Peyer's patch (tissue), 4 donors: ENCODE results near the gene CACNA2D1. TPM values are rescaled to one million over a fixed set of nuclear protein-coding genes. Genes with fewer than 3 reads are reported as not detected.

ENCODE experiments used
- DNase-seq, 3 donors: peaks; one replicate each; pipeline ENCODE4 v3.0.0-alpha.2; 2017 to 2019
- H3K27ac ChIP-seq, 4 donors: fragments of 200-600 bp; sonication (generic); one replicate each; pipeline ENCODE4 v1.5.1; 2016 to 2019
- H3K27me3 ChIP-seq, 2 donors: fragments of 200-600 bp; sonication (generic); one replicate each; pipeline ENCODE4 v1.5.1; 2019
- H3K36me3 ChIP-seq, 3 donors: fragments of 200-600 bp; sonication (generic); one replicate each; pipeline ENCODE4 v1.5.1; 2016 to 2019
- H3K4me1 ChIP-seq, 4 donors: fragments of 200-600 bp; sonication (generic); one replicate each; pipeline ENCODE4 v1.5.1; 2016 to 2019
- H3K4me3 ChIP-seq, 4 donors: fragments of 200-600 bp; sonication (generic); 1 replicate in 3 of 4; 2 replicates in 1 of 4; pipeline ENCODE4 v1.5.1; 2016 to 2019; ENCODE audit warnings: mild to moderate bottlenecking in 1 of 4
- H3K9me3 ChIP-seq, 4 donors: fragments of 200-600 bp; sonication (generic); one replicate each; pipeline ENCODE4 v1.5.1; 2016 to 2019; ENCODE audit warnings: mild to moderate bottlenecking in 1 of 4
- CTCF ChIP-seq, 6 experiments: fragments of 450-650 bp in 4 of 6; fragments of 200-600 bp in 2 of 6; sonication (generic) in 1 of 6; IDR thresholded peaks; one replicate each; pipeline ENCODE4 v1.5.1; 2017 to 2019; ENCODE audit warnings: antibody characterized with exemption in 6 of 6, mild to moderate bottlenecking in 3 of 6, moderate library complexity in 1 of 6
- POLR2A ChIP-seq, 2 donors: fragments of 450-650 bp; IDR thresholded peaks; one replicate each; pipeline ENCODE4 v1.5.1; 2017; ENCODE audit warnings: antibody characterized with exemption in 2 of 2, mild to moderate bottlenecking in 2 of 2, moderate library complexity in 2 of 2
- total RNA-seq, 4 donors: library from RNA; depleted of rRNA; stranded (reverse); fragments of >200 nt; gene quantifications; one replicate each; pipeline ENCODE4 v1.1.0, GENCODE V29; 2016

CACNA2D1 gene
- total RNA-seq, 4 donors from 2014 or later: 5.5 to 85.0 (median 11.5) TPM

GRCh38 chr7:81986723-81987470 lies 456.7 kb downstream of the CACNA2D1 start:
- no peak overlapping the region for H3K27ac ChIP-seq
- H3K4me3 ChIP-seq: no peak overlapping the region
- H3K27me3 ChIP-seq: no peaks in the 10 kb centered on the region
- DNase-seq: no peak
- no peak for TF ChIP-seq CTCF (IDR thresholded peaks at IDR 0.05)
- no peak for TF ChIP-seq POLR2A (IDR thresholded peaks at IDR 0.05)
- H3K36me3 ChIP-seq: no peaks in the 10 kb centered on the region
- no peaks in the 10 kb centered on the region for H3K4me1 ChIP-seq
- H3K9me3 ChIP-seq: no peaks in the 10 kb centered on the region

- Histone ChIP-seq H3K27me3 (no peaks in the 10 kb centered on the region), H3K4me3 (no peak overlapping the region), H3K36me3 (no peaks in the 10 kb centered on the region), H3K9me3 (no peaks in the 10 kb centered on the region), H3K4me1 (no peaks in the 10 kb centered on the region), H3K27ac (no peak overlapping the region)
- DNase-seq: no peak
- no peak for TF ChIP-seq POLR2A (IDR thresholded peaks at IDR 0.05)
- TF ChIP-seq CTCF (IDR thresholded peaks at IDR 0.05): no peak
These were observed 460.2 kb downstream of the CACNA2D1 start for GRCh38 chr7:81983406-81983805.

GRCh38 chr7:81973117-81973516 lies 470.5 kb downstream of the CACNA2D1 start:
- DNase-seq: no peak
- no peak for TF ChIP-seq POLR2A (IDR thresholded peaks at IDR 0.05)
- TF ChIP-seq CTCF (IDR thresholded peaks at IDR 0.05): no peak
- H3K9me3 ChIP-seq: no peaks in the 10 kb centered on the region
- no peaks in the 10 kb centered on the region for H3K36me3 ChIP-seq
- no peaks in the 10 kb centered on the region for H3K27me3 ChIP-seq
- H3K27ac ChIP-seq: no peak overlapping the region
- no peaks in the 10 kb centered on the region for H3K4me1 ChIP-seq
- H3K4me3 ChIP-seq: no peak overlapping the region

- H3K4me3 ChIP-seq: no peak overlapping the region
- TF ChIP-seq POLR2A (IDR thresholded peaks at IDR 0.05): no peak
- no peak for TF ChIP-seq CTCF (IDR thresholded peaks at IDR 0.05)
- no peak overlapping the region for H3K27ac ChIP-seq
- DNase-seq: no peak
- no peaks in the 10 kb centered on the region for H3K27me3 ChIP-seq
- H3K9me3 ChIP-seq: no peaks in the 10 kb centered on the region
- no peaks in the 10 kb centered on the region for H3K36me3 ChIP-seq
- H3K4me1 ChIP-seq: no peaks in the 10 kb centered on the region
These were observed 483.6 kb downstream of the CACNA2D1 start for GRCh38 chr7:81960026-81960425.

- H3K9me3 ChIP-seq: no peaks in the 10 kb centered on the region
- H3K4me3 ChIP-seq: no peak overlapping the region
- no peaks in the 10 kb centered on the region for H3K36me3 ChIP-seq
- H3K27ac ChIP-seq: no peak overlapping the region
- no peak for DNase-seq
- TF ChIP-seq CTCF (IDR thresholded peaks at IDR 0.05) (no peak), POLR2A (IDR thresholded peaks at IDR 0.05) (no peak)
- no peaks in the 10 kb centered on the region for H3K4me1 ChIP-seq
- no peaks in the 10 kb centered on the region for H3K27me3 ChIP-seq
These were observed 486.1 kb downstream of the CACNA2D1 start for GRCh38 chr7:81957517-81957916.
